Measurements from ENCODE around the gene CRADD.

DNA sequence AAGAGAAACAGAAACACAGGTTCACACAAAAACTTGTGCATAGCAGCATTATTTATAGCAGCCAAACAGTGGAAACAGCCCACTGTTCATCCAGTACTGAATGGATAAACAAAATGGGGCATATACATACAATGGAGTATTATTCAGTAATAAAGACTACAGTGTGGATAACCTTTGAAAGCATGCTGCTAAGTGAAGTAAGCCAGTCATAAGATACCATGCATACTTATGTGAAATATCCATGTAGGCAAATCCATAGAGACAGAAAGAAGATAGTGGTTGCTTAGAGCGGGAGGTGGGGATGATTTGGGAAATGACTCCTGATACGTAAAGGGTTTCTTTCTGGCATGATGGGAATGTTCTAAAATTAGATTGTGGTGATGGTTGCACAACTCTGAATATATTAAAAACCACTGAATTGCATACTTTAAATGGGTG lies 99.4 kb downstream of the CRADD start:
- TF ChIP-seq POLR2A (IDR thresholded peaks at IDR 0.05; ENCODE audit: low read length) (no peak), GATA1 (IDR thresholded peaks at IDR 0.05; ENCODE audit: low read depth, low read length) (no peak)
